ENCODE results near the gene DHFR.
"Not testable (repeated sequence)": the region's sequence is repeated elsewhere in the genome, so short reads cannot be mapped to it uniquely, and the experiment has no call there.

The DHFR gene

GRCh38 chr5:80594810-80595209 lies 60.0 kb downstream of the DHFR start:
- no peak for DNase-seq (ENCODE audit: low spot score)

GRCh38 chr5:80592761-80593160 lies 62.0 kb downstream of the DHFR start:
- no peak for DNase-seq (ENCODE audit: low spot score)

- DNase-seq (ENCODE audit: low spot score) = no peak
Observed at GRCh38 chr5:80592105-80592504, 62.7 kb downstream of the DHFR start.

GRCh38 chr5:80591352-80591751 lies 63.4 kb downstream of the DHFR start:
- DNase-seq (ENCODE audit: low spot score) = no peak

GRCh38 chr5:80590766-80591165 lies 64.0 kb downstream of the DHFR start:
- no peak for DNase-seq (ENCODE audit: low spot score)

- no peak for DNase-seq (ENCODE audit: low spot score)
Observed at GRCh38 chr5:80588858-80589540, 65.8 kb downstream of the DHFR start.

GRCh38 chr5:80584770-80585169 lies 70.0 kb downstream of the DHFR start:
- no peak for DNase-seq (ENCODE audit: low spot score)

- not testable (repeated sequence) for DNase-seq (ENCODE audit: low spot score)
Observed at GRCh38 chr5:80580291-80580690, 74.5 kb downstream of the DHFR start.

- DNase-seq (ENCODE audit: low spot score) = no peak
Observed at GRCh38 chr5:80579050-80579449, 75.7 kb downstream of the DHFR start.

- DNase-seq (ENCODE audit: low spot score) = no peak
Observed at GRCh38 chr5:80577707-80578106, 77.1 kb downstream of the DHFR start.

GRCh38 chr5:80576383-80576782 lies 78.4 kb downstream of the DHFR start:
- no peak for DNase-seq (ENCODE audit: low spot score)
